Muscle of leg (tissue), 11 donors: ENCODE measurements around the gene IQCK. TPM values are rescaled to one million over a fixed set of nuclear protein-coding genes. Genes with fewer than 3 reads are reported as not detected.

Source experiments
- DNase-seq: peaks from one replicate; pipeline ENCODE4 v3.0.0; 2013
- H3K27ac ChIP-seq: one replicate; pipeline ENCODE4 v1.5.1; 2013; ENCODE audit warnings: mild to moderate bottlenecking, low read length, control low read depth
- H3K27me3 ChIP-seq: one replicate; pipeline ENCODE4 v1.6.1; 2013; ENCODE audit warnings: low read length; ENCODE audit not compliant: control insufficient read depth, insufficient read depth
- H3K36me3 ChIP-seq: one replicate; pipeline ENCODE4 v1.6.1; 2013; ENCODE audit warnings: low read length; ENCODE audit not compliant: control insufficient read depth, insufficient read depth
- H3K4me1 ChIP-seq: one replicate; pipeline ENCODE4 v1.6.1; 2013; ENCODE audit warnings: low read length; ENCODE audit not compliant: control insufficient read depth, insufficient read depth
- H3K4me3 ChIP-seq: one replicate; pipeline ENCODE4 v1.5.1; 2013; ENCODE audit warnings: low read length, control low read depth
- H3K9me3 ChIP-seq: replicated peaks from 2 replicates; pipeline ENCODE4 v1.6.1; 2013; ENCODE audit warnings: low read depth, low read length; ENCODE audit not compliant: control insufficient read depth
- WGBS: methylation state at CpG from one replicate; pipeline ENCODE4 v1.1.5; 2013; ENCODE audit warnings: missing lambda C conversion rate; ENCODE audit not compliant: insufficient coverage; 5-methylcytosine and 5-hydroxymethylcytosine counted together
- polyA plus RNA-seq, 8 donors: library from polyadenylated mRNA; unstranded; fragments of 120-200 nt; gene quantifications; one replicate each; pipeline versions ENCODE4 v1.2.1 to v1.2.3, GENCODE V29; 2013; ENCODE audit warnings: inconsistent platforms in 1 of 8, low replicate concordance in 1 of 8; ENCODE audit not compliant: insufficient read length in 8 of 8, insufficient read depth in 1 of 8
- total RNA-seq: library from RNA; stranded (reverse); fragments of 120-200 nt; gene quantifications from one replicate; pipeline ENCODE4 v1.2.4, GENCODE V29; 2013

Gene IQCK
- total and polyA plus RNA-seq, 9 donors = 10.2 to 15.2 (median 14.7) TPM

DNA sequence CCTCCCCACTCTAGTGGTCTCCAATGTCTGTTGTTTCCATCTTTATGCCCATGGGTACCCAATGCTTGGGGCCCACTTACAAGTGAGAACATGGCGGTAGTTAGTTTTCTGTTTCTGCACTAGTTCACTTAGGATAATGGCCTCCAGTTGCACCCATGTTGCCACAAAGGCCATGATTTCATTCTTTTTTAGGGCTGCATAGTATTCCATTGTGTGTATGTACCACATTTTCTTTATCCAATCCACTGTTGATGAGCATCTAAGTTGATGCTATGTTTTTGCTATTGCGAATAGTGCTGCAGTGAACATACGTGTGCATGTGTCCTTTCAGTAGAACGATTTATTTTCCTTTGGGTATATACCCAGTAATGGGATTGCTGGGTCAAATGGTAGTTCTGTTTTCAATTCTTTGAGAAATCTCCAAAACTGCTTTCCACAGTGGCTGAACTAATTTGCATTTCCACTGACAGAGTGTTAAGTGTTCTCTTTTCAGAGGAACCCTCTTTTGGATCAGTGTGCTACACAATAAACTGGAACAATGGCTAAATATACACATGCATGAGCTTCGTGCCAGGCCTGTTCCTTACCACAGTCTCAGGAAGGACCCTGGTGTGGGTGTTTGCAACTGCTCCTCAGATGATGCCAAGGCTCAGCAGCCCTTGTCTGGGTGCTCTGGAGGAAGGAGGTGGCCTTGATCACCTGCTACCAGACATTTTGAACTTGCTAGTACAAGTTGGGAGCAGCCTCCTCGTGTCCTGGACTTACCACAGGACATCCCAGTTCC, 34.4 kb upstream of the IQCK start:
- 89% methylated on average over 1 of the region's 6 CpGs for WGBS

DNA sequence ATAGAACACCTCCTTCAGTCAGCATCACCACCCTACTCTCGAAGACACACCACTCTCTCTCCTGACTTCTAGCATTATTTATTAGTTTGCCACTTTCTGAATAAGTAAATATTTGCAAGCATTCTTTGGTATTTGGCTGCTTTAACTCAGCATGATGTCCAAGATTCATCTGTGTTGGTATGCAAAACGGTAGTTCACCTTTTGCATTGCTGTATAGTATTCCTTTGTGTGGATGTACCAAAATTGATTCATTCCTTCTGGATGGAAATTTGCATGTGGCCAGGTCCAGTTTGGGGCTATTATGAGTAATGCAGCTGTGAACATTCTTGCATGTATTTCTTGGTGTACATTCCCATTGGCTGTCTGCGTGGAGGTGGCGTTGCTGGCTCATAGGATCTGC, 32.9 kb upstream of the IQCK start:
- no peaks in the 10 kb centered on the region for H3K27me3 ChIP-seq
- H3K4me3 ChIP-seq = no peak overlapping the region
- H3K4me1 ChIP-seq = peaks cover 43% of the 10 kb centered on the region
- WGBS = 100% methylated on average over 2 of the region's 4 CpGs
- H3K36me3 ChIP-seq = peaks cover 62% of the 10 kb centered on the region
- no peak overlapping the region for H3K27ac ChIP-seq
- DNase-seq = no peak
- H3K9me3 ChIP-seq = peaks cover 2% of the 10 kb centered on the region

More for the DNA sequence above, 34.4 kb upstream of the IQCK start:
- no peak overlapping the region for H3K4me3 ChIP-seq
- peaks cover 60% of the 10 kb centered on the region for H3K36me3 ChIP-seq
- no peak overlapping the region for H3K27ac ChIP-seq
- DNase-seq = no peak
- no peaks in the 10 kb centered on the region for H3K27me3 ChIP-seq
- peaks cover 49% of the 10 kb centered on the region for H3K4me1 ChIP-seq
- H3K9me3 ChIP-seq = peaks cover 2% of the 10 kb centered on the region

- Histone ChIP-seq H3K36me3 (peaks cover 65% of the 10 kb centered on the region), H3K27ac (no peak overlapping the region), H3K9me3 (peaks cover 2% of the 10 kb centered on the region), H3K4me3 (no peak overlapping the region), H3K27me3 (no peaks in the 10 kb centered on the region), H3K4me1 (peaks cover 39% of the 10 kb centered on the region)
- DNase-seq = no peak
- 72% methylated on average over 6 of the region's 7 CpGs for WGBS
Observed at GRCh38 chr16:19687279-19687678, 30.8 kb upstream of the IQCK start.

DNA sequence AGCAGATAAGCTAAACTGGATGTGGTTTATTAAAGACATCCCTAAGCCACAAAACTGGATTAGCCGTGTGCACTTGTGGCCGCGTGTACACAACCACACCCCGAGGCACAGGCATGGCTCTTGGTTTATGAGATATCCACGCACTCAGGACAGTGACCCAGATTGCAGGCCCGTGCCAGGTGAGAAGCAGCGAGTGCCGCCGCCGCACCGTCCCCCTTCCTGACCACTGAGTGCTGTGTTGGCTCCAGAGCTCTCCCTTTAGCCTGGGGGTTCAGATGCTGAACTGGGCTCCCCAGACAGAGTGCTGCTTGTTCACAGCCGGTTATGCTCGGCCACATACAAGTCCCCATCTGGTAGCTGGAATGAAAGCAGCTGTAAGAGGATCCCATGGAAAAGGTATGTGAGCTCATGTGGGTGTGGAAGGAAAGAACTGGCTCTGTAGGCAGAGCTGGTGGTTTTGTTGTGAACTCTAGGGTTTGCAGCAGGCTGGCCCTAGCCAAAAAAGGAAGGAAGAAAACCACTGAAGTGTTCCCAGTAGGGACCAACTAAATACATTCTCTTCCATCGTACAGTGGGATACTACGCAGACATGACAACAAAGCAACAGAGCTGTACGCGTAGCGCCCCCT, 29.6 kb upstream of the IQCK start:
- Histone ChIP-seq H3K27ac (peak overlapping the region; percentile 42), H3K4me1 (peaks cover 39% of the 10 kb centered on the region), H3K36me3 (peaks cover 63% of the 10 kb centered on the region), H3K9me3 (peaks cover under 1% of the 10 kb centered on the region), H3K27me3 (no peaks in the 10 kb centered on the region), H3K4me3 (no peak overlapping the region)
- WGBS = 89% methylated on average over 17 of the region's 18 CpGs
- no peak for DNase-seq

DNA sequence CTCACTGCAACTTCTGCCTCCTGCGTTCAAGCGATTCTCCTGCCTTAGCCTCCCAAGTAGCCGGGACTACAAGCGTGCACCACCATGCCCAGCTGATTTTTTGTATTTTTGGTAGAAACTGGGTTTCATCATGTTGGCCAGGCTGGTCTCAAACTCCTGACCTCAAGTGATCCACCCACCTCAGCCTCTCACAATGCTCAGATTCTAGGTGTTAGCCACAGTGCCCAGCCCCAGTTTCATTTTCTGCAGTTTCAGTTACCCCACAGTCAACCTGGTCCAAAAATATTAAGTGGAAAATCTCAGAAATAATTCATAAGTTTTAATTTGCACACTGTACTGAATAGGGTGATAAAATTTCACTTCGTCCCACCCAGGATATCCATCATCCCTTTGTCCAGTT, 28.7 kb upstream of the IQCK start:
- Histone ChIP-seq H3K4me3 (no peak overlapping the region), H3K27me3 (no peaks in the 10 kb centered on the region), H3K36me3 (peaks cover 55% of the 10 kb centered on the region), H3K9me3 (no peaks in the 10 kb centered on the region), H3K4me1 (peaks cover 39% of the 10 kb centered on the region), H3K27ac (no peak overlapping the region)
- 96% methylated on average over 4 of the region's 5 CpGs for WGBS
- DNase-seq = no peak

- Histone ChIP-seq H3K4me1 (peaks cover 39% of the 10 kb centered on the region), H3K4me3 (no peak overlapping the region), H3K36me3 (peaks cover 55% of the 10 kb centered on the region), H3K9me3 (no peaks in the 10 kb centered on the region), H3K27me3 (no peaks in the 10 kb centered on the region), H3K27ac (peak overlapping the region; percentile 42)
- WGBS = 39% methylated on average over 3 of the region's 4 CpGs
- peak; percentile 48 for DNase-seq
Observed at GRCh38 chr16:19690196-19690595, 27.9 kb upstream of the IQCK start.

DNA sequence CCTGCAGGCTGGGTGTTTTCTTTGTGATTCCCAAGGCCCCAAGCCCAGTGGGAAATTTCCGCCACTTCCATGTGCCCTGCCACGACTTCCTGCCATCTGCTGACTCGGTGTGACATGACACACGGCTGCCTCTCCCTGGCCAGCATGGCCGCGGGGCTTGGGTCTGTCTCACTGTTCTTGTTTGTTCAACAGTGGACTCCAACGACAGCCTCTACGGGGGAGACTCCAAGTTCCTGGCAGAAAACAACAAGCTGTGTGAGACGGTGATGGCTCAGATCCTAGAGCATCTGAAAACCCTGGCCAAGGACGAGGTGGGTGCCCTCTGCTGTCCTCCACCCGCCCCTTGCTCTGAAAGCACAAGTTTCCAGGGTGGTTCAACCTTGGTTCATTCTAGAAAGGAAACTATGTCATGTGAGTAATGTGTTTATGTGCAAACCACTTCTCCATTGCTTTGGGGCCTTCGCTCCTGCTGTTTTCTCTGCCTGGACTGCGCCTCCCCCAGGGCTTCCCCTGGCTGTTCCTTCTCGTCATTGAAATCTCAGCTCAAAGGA, 26.8 kb upstream of the IQCK start:
- H3K9me3 ChIP-seq = no peaks in the 10 kb centered on the region
- DNase-seq = peak; percentile 32
- H3K36me3 ChIP-seq = peaks cover 45% of the 10 kb centered on the region
- peaks cover 32% of the 10 kb centered on the region for H3K4me1 ChIP-seq
- WGBS = 66% methylated on average over 12 of the region's 14 CpGs
- no peaks in the 10 kb centered on the region for H3K27me3 ChIP-seq
- H3K27ac ChIP-seq = no peak overlapping the region
- no peak overlapping the region for H3K4me3 ChIP-seq

DNA sequence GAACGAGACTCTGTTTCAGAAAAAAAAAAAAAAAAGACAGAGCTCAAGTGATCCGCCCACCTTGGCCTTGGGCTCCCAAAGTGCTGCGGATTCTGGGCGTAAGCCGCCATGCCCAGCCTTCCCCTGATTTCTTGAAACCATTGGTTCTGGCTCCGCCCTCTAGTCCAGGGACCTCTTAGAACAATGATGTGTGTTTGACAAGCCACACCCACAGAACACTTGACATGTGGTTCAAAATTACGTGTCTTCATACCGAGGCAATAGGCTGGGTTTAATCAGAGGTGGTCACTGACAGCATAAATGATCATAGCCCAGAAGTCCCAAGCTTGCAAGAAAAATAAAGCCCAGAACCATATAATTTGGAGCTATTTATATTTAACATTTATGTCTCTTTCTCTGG, 23.1 kb upstream of the IQCK start:
- Histone ChIP-seq H3K9me3 (no peaks in the 10 kb centered on the region), H3K4me1 (peaks cover 27% of the 10 kb centered on the region), H3K27me3 (no peaks in the 10 kb centered on the region), H3K4me3 (no peak overlapping the region), H3K36me3 (peaks cover 52% of the 10 kb centered on the region), H3K27ac (no peak overlapping the region)
- DNase-seq = no peak
- 100% methylated on average over 2 of the region's 8 CpGs for WGBS

GRCh38 chr16:19696328-19696727, 21.7 kb upstream of the IQCK start:
- no peaks in the 10 kb centered on the region for H3K27me3 ChIP-seq
- WGBS = 10% methylated on average over 2 of the region's 10 CpGs
- peak overlapping the region; percentile 81 for H3K27ac ChIP-seq
- no peaks in the 10 kb centered on the region for H3K9me3 ChIP-seq
- H3K36me3 ChIP-seq = peaks cover 46% of the 10 kb centered on the region
- peak; percentile 86 for DNase-seq
- H3K4me1 ChIP-seq = peaks cover 17% of the 10 kb centered on the region
- no peak overlapping the region for H3K4me3 ChIP-seq

DNA sequence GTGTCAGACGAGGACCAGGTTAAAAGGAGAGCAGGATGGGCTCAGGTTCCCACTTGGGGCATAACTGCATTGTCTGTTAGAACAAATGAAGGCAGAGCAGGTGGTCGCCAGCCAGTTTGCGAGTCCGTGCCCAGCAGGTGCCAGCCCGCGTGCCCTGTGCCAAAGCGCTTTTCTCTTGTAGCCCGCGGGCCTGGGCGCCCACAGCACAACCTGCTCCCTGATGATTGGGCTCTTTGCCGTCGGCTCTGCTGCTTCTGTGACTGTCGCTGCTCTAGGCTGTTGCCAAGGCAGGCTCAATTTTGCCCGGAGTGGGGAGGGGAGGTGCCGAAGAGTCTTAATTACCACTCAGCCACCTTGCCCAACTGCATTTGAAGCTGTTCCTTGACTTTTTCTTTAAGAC, 21.1 kb upstream of the IQCK start:
- Histone ChIP-seq H3K27ac (peak overlapping the region; percentile 81), H3K4me3 (no peak overlapping the region), H3K36me3 (peaks cover 44% of the 10 kb centered on the region), H3K4me1 (peaks cover 17% of the 10 kb centered on the region), H3K27me3 (no peaks in the 10 kb centered on the region), H3K9me3 (no peaks in the 10 kb centered on the region)
- no peak for DNase-seq
- 97% methylated on average over 12 of the region's 15 CpGs for WGBS
